ENCODE results near the gene SND1. TPM values are rescaled to one million over a fixed set of nuclear protein-coding genes. Genes with fewer than 3 reads are reported as not detected.

The SND1 gene
- total and polyA plus RNA-seq, 7 donors: 29.2 to 72.8 (median 48.2) TPM

GRCh38 chr7:127820732-127821085 is 168.7 kb downstream of the SND1 start:
- ATAC-seq: no peak
- intact Hi-C loops (cut with DNase I): no loop called here
- H3K9me3 ChIP-seq: no peaks in the 10 kb centered on the region
- H3K27ac ChIP-seq: no peak overlapping the region
- H3K4me1 ChIP-seq: peaks cover 12% of the 10 kb centered on the region
- no peak for TF ChIP-seq CTCF (IDR thresholded peaks at IDR 0.05)
- WGBS, 3 donors: 68 to 85% (median 83%) methylated on average over 2 of the region's 2 CpGs
- H3K36me3 ChIP-seq (ENCODE audit: insufficient read depth in 1 of 2, low read depth in 1 of 2): no peaks in the 10 kb centered on the region
- H3K4me3 ChIP-seq: no peak overlapping the region
- H3K27me3 ChIP-seq (ENCODE audit: insufficient read depth in 3 of 3, low read length in 2 of 3): no peaks in the 10 kb centered on the region
- no peak for DNase-seq

GRCh38 chr7:127821146-127821545 is 169.2 kb downstream of the SND1 start:
- no peak for TF ChIP-seq CTCF (IDR thresholded peaks at IDR 0.05)

GRCh38 chr7:127822822-127823508 is 171.0 kb downstream of the SND1 start:
- ATAC-seq (no peak), DNase-seq (no peak)
- Histone ChIP-seq H3K27ac (no peak overlapping the region), H3K36me3 (ENCODE audit: insufficient read depth in 1 of 2, low read depth in 1 of 2) (no peaks in the 10 kb centered on the region), H3K27me3 (ENCODE audit: insufficient read depth in 3 of 3, low read length in 2 of 3) (no peaks in the 10 kb centered on the region), H3K9me3 (no peaks in the 10 kb centered on the region), H3K4me3 (no peak overlapping the region), H3K4me1 (peaks cover 8% of the 10 kb centered on the region)
- intact Hi-C loops (cut with DNase I): no loop called here
- 88 to 95% (median 92%) methylated on average over 5 of the region's 5 CpGs for WGBS, 3 donors
- TF ChIP-seq CTCF (IDR thresholded peaks at IDR 0.05): no peak

More at GRCh38 chr7:127821146-127821545, 169.2 kb downstream of the SND1 start:
- WGBS, 3 donors: 86 to 94% (median 88%) methylated on average over 1 of the region's 1 CpG
- Histone ChIP-seq H3K27me3 (ENCODE audit: insufficient read depth in 3 of 3, low read length in 2 of 3) (no peaks in the 10 kb centered on the region), H3K36me3 (ENCODE audit: insufficient read depth in 1 of 2, low read depth in 1 of 2) (no peaks in the 10 kb centered on the region), H3K4me3 (no peak overlapping the region), H3K4me1 (peaks cover 8% of the 10 kb centered on the region), H3K27ac (no peak overlapping the region), H3K9me3 (no peaks in the 10 kb centered on the region)
- no peak for DNase-seq
- intact Hi-C loops (cut with DNase I): no loop called here
- ATAC-seq: no peak

GRCh38 chr7:127824682-127825081 is 172.7 kb downstream of the SND1 start:
- intact Hi-C loops (cut with DNase I): no loop called here
- 13 to 46% (median 36%) methylated on average over 1 of the region's 1 CpG for WGBS, 3 donors
- no peak for TF ChIP-seq CTCF (IDR thresholded peaks at IDR 0.05)
- H3K27ac ChIP-seq: no peak overlapping the region
- H3K9me3 ChIP-seq: no peaks in the 10 kb centered on the region
- DNase-seq (no peak), ATAC-seq (no peak)
- peaks cover 8% of the 10 kb centered on the region for H3K4me1 ChIP-seq
- no peak overlapping the region for H3K4me3 ChIP-seq
- no peaks in the 10 kb centered on the region for H3K27me3 ChIP-seq (ENCODE audit: insufficient read depth in 3 of 3, low read length in 2 of 3)
- no peaks in the 10 kb centered on the region for H3K36me3 ChIP-seq (ENCODE audit: insufficient read depth in 1 of 2, low read depth in 1 of 2)
